Endothelial cell (in vitro differentiated cells): ENCODE measurements around the gene TEAD2. TPM values are rescaled to one million over a fixed set of nuclear protein-coding genes. Genes with fewer than 3 reads are reported as not detected.
"Not testable (repeated sequence)": the region's sequence is repeated elsewhere in the genome, so short reads cannot be mapped to it uniquely, and the experiment has no call there.

Source experiments
- DNase-seq: peaks from one replicate; pipeline ENCODE4 v3.0.0; 2021; ENCODE audit warnings: low spot score
- H3K27ac Mint-ChIP-seq: one replicate; pipeline ENCODE4 v1.8.0; 2021; ENCODE audit warnings: mixed read lengths, inconsistent platforms; ENCODE audit not compliant: unreplicated experiment
- H3K27me3 Mint-ChIP-seq: one replicate; pipeline ENCODE4 v1.8.0; 2021; ENCODE audit warnings: mild to moderate bottlenecking, moderate library complexity, mixed read lengths, inconsistent platforms; ENCODE audit not compliant: unreplicated experiment
- H3K36me3 Mint-ChIP-seq: one replicate; pipeline ENCODE4 v1.8.0; 2021; ENCODE audit warnings: mild to moderate bottlenecking, low read depth, mixed read lengths, inconsistent platforms; ENCODE audit not compliant: unreplicated experiment
- H3K4me1 Mint-ChIP-seq: one replicate; pipeline ENCODE4 v1.8.0; 2021; ENCODE audit warnings: mild to moderate bottlenecking, mixed read lengths, inconsistent platforms; ENCODE audit not compliant: unreplicated experiment
- H3K4me3 Mint-ChIP-seq: one replicate; pipeline ENCODE4 v1.8.0; 2021; ENCODE audit warnings: mild to moderate bottlenecking, mixed read lengths, inconsistent platforms; ENCODE audit not compliant: unreplicated experiment
- H3K9me3 Mint-ChIP-seq: one replicate; pipeline ENCODE4 v1.8.0; 2021; ENCODE audit warnings: mixed read lengths, inconsistent platforms; ENCODE audit not compliant: unreplicated experiment
- total RNA-seq: library from RNA; stranded (reverse); fragmentation: NEBNext Ultra II Directional; extraction: Animal tissue kit (Norgen Biotek cat#: 25700); gene quantifications from one replicate; pipeline ENCODE4 v1.2.1, GENCODE V29; 2021; ENCODE audit not compliant: unreplicated experiment
- TF ChIP-seq, protein P1 (sequence below): fragments of 200-600 bp; sonication (generic); IDR thresholded peaks from one replicate; pipeline ENCODE4 v1.5.0; 2021; ENCODE audit warnings: antibody characterized with exemption; ENCODE audit not compliant: unreplicated experiment

Gene TEAD2
- total RNA-seq, 1 donor from 2014 or later: 167 TPM

DNA sequence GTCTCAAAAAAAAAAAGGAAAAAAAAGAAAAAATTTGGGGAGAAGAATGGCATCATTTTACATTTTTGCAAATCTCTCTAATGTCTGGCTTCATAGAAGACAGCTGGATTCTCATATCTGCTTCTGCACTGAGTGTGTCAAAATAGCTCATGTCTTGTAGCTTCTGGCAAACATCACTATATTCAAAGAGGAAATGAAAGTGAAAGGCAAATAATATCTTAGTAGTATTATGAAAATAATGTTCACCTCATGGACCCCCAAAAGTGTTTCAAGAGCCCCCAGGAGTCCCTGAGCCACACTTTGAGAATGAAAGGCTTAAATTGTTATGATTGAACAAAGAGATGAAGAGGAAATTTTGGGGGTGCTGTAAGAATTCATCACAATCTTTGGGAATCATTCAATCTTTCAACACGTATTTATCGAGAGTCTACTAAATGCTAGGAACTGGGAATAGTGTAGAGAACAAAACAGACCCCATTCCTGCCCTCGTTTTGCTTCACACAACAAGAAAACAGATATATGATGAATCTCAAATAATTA lies 36.0 kb downstream of the TEAD2 start:
- no peak for DNase-seq
- Mint-ChIP-seq H3K9me3 (no peaks in the 10 kb centered on the region), H3K4me3 (no peak overlapping the region), H3K4me1 (no peaks in the 10 kb centered on the region), H3K36me3 (peaks cover 26% of the 10 kb centered on the region), H3K27me3 (peaks cover 10% of the 10 kb centered on the region), H3K27ac (no peak overlapping the region)
- TF ChIP-seq, protein P1, sequence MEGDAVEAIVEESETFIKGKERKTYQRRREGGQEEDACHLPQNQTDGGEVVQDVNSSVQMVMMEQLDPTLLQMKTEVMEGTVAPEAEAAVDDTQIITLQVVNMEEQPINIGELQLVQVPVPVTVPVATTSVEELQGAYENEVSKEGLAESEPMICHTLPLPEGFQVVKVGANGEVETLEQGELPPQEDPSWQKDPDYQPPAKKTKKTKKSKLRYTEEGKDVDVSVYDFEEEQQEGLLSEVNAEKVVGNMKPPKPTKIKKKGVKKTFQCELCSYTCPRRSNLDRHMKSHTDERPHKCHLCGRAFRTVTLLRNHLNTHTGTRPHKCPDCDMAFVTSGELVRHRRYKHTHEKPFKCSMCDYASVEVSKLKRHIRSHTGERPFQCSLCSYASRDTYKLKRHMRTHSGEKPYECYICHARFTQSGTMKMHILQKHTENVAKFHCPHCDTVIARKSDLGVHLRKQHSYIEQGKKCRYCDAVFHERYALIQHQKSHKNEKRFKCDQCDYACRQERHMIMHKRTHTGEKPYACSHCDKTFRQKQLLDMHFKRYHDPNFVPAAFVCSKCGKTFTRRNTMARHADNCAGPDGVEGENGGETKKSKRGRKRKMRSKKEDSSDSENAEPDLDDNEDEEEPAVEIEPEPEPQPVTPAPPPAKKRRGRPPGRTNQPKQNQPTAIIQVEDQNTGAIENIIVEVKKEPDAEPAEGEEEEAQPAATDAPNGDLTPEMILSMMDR: no peak

DNA sequence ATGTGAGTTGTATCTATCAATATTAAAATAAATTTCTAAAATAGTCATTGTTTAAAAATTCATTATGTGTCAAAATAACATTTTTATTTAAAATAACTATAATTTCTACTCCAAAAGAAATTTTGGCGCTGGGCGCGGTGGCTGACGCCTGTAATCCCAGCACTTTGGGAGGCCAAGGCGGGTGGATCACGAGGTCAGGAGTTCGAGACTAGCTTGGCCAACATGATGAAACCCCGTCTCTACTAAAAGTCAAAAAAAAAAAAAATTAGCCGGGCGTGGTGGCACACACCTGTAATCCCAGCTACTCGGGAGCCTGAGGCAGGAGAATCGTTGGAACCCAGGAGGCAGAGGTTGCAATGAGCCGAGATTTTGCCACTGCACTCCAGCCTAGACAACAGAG lies 36.5 kb downstream of the TEAD2 start:
- not testable (repeated sequence) for H3K27ac Mint-ChIP-seq, H3K4me1 Mint-ChIP-seq, DNase-seq, H3K4me3 Mint-ChIP-seq, H3K27me3 Mint-ChIP-seq, H3K9me3 Mint-ChIP-seq
- peaks cover 26% of the 10 kb centered on the region for H3K36me3 Mint-ChIP-seq

DNA sequence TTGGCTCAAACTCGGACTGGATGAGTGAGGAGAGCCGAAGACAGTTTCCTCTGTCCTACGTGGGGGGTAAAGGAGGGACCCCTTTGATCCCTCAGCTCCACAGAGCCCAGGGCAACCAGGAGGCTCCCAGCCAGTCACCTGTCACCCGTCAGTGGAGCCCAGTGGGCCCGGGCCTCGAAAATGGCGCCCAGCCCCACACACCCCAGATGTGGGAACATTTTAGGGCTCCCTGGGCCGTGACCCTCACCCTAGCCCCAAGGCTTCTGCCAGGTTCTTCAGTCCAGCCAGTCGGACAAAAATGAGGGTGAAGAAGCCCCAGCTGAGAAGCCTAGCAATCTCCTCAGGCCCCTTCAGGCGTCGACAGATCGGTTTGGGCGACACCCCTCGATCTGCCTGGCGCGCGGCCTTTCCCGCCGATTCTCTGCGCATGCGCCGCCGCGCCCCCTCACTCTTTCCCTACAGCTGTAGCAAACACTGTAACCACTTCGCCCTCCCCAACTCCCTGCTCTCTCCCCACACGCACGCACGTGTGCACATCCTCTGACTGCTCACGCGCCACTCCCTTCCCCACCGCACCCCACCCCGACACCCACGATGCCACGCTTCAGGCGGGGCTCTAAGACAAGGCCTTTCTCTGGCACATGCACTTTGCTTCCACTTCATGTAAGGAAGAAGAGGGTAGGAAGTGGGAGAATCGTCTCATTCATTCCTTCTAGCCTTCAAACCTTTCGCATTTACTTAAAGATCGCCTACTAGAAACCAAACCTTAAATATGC lies 37.2 kb downstream of the TEAD2 start, which contains the start of gene SLC6A16:
Gene SLC6A16, minus strand, starts transcription at position 391 of the 776 bp plus-strand sequence. CDS start 13,844 bp downstream, outside the sequence.
- Mint-ChIP-seq H3K9me3 (no peaks in the 10 kb centered on the region), H3K27ac (no peak within 1 kb of the TSS), H3K36me3 (peaks cover 24% of the 10 kb centered on the region), H3K27me3 (peaks cover 6% of the 10 kb centered on the region), H3K4me3 (peak within 1 kb of the TSS; percentile 9), H3K4me1 (no peaks in the 10 kb centered on the region)
- no peak for DNase-seq
- TF ChIP-seq, protein P1: no peak

DNA sequence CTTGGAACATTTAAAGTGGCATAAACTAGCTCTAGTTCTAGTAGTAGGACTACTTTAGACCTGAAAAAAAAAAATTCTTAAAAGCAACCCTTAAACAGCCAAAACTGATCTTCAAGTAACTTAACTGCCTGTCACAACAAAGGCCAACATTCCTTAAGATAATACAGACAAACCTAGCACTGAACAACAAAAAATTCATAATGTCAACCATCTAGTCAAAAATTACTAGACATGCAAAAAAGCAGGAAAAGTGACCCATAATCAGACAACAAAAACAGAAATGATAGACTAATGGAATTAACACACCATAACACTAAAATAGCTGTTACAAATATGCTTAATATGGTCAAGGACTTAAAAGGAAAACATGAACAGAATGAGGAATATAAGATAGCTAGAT lies 43.9 kb downstream of the TEAD2 start:
- Mint-ChIP-seq H3K4me1 (peaks cover 10% of the 10 kb centered on the region), H3K9me3 (no peaks in the 10 kb centered on the region), H3K27me3 (no peaks in the 10 kb centered on the region), H3K36me3 (peaks cover 27% of the 10 kb centered on the region), H3K4me3 (peak overlapping the region; percentile 68), H3K27ac (no peak overlapping the region)
- TF ChIP-seq, protein P1: no peak
- no peak for DNase-seq

DNA sequence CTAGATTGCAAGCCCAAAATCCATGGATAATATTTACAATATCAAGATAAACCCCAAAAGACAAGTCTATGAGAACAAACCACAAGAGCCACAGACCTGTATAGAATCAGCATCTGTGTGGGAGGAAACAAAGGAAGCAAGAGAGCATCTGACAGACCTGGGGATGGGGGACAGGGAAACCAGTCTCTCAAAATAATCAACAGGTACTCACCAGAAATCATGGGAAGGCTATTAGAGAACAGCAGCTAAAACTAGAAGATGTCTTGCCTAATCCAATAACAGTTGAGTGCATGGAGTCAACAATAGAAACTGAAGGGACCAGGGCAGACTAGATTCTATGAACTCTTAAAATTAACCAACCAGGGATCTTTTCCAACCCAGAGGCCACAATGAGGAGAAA lies 45.9 kb downstream of the TEAD2 start:
- Mint-ChIP-seq H3K4me1 (peaks cover 16% of the 10 kb centered on the region), H3K4me3 (no peak overlapping the region), H3K9me3 (no peaks in the 10 kb centered on the region), H3K27me3 (no peaks in the 10 kb centered on the region), H3K27ac (no peak overlapping the region), H3K36me3 (peaks cover 29% of the 10 kb centered on the region)
- TF ChIP-seq, protein P1: no peak
- no peak for DNase-seq
